IMR-90 (cell line): Measurements from ENCODE around the gene IQCF2. TPM values are rescaled to one million over a fixed set of nuclear protein-coding genes. Genes with fewer than 3 reads are reported as not detected.

Experiments used
- ATAC-seq: fragments of 200-7000 bp; cut with Tn5 transposase; 2 replicates; pipeline ENCODE4 v1.9.1; 2020; ENCODE audit warnings: low read depth, mild to moderate bottlenecking, moderate library complexity
- BruUV-seq: library from RNA; stranded (reverse); fragments of 400-500 nt; replicated peaks from 2 replicates; lab custom pipeline; 2021; lab: Mats Ljungman, UMichigan
- CTCF ChIA-PET: fragments of 300-600 bp; formaldehyde crosslinking; extraction: SDS; loops from one replicate; lab custom pipeline; 2021; ENCODE audit warnings: antibody characterized with exemption; lab: Yijun Ruan, JAX
- POLR2A ChIA-PET: fragments of 300-600 bp; sonication (Branson Sonifier 250); formaldehyde crosslinking; loops from one replicate; lab custom pipeline; 2022; ENCODE audit warnings: antibody characterized with exemption; ENCODE audit not compliant: unreplicated experiment; lab: Charles Lee
- DNase-seq: peaks from one replicate; pipeline ENCODE4 v3.0.0; 2013
- H2AFZ ChIP-seq: replicated peaks from 2 replicates; pipeline ENCODE3; 2013; ENCODE audit warnings: low read length, mild to moderate bottlenecking; ENCODE audit not compliant: poor library complexity
- H2AK5ac ChIP-seq: 2 replicates; pipeline ENCODE4 v1.6.1; 2013; ENCODE audit warnings: low read depth, low read length, inconsistent platforms
- H2AK9ac ChIP-seq: replicated peaks from 2 replicates; pipeline ENCODE3; 2013; ENCODE audit warnings: mild to moderate bottlenecking, low read depth, low read length, moderate library complexity; ENCODE audit not compliant: poor library complexity
- H2BK120ac ChIP-seq: 2 replicates; pipeline ENCODE4 v1.6.1; 2013; ENCODE audit warnings: low read depth, low read length, inconsistent platforms
- H2BK15ac ChIP-seq: 3 replicates; pipeline ENCODE4 v1.6.1; 2013; ENCODE audit warnings: low read depth, low read length, inconsistent platforms
- H2BK20ac ChIP-seq: 2 replicates; pipeline ENCODE4 v1.6.1; 2013; ENCODE audit warnings: low read depth, mild to moderate bottlenecking, inconsistent platforms, low read length, moderate library complexity
- H2BK5ac ChIP-seq: 2 replicates; pipeline ENCODE4 v1.6.1; 2013; ENCODE audit warnings: mild to moderate bottlenecking, low read depth, low read length, inconsistent platforms; ENCODE audit not compliant: poor library complexity, severe bottlenecking
- H3K14ac ChIP-seq: replicated peaks from 2 replicates; pipeline ENCODE4 v1.6.1; 2013; ENCODE audit warnings: low read depth, low read length, inconsistent platforms
- H3K18ac ChIP-seq: 2 replicates; pipeline ENCODE4 v1.6.1; 2013; ENCODE audit warnings: low read depth, low read length, control low read depth
- H3K23ac ChIP-seq: 2 replicates; pipeline ENCODE4 v1.6.1; 2013; ENCODE audit warnings: low read depth, low read length, inconsistent platforms
- H3K27ac ChIP-seq: 2 replicates; pipeline ENCODE4 v1.5.1; 2013; ENCODE audit warnings: mild to moderate bottlenecking, control low read depth, low read length; ENCODE audit not compliant: insufficient read depth
- H3K27me3 ChIP-seq: 2 replicates; pipeline ENCODE4 v1.6.1; 2013; ENCODE audit warnings: low read length; ENCODE audit not compliant: control insufficient read depth, insufficient read depth
- H3K36me3 ChIP-seq: 2 replicates; pipeline ENCODE4 v1.6.1; 2013; ENCODE audit warnings: low read length, mixed read lengths; ENCODE audit not compliant: control insufficient read depth, insufficient read depth
- H3K4ac ChIP-seq: 2 replicates; pipeline ENCODE4 v1.6.1; 2013; ENCODE audit warnings: low read depth, low read length, inconsistent platforms
- H3K4me1 ChIP-seq: 2 replicates; pipeline ENCODE4 v1.6.1; 2013; ENCODE audit warnings: low read length, mixed read lengths; ENCODE audit not compliant: control insufficient read depth, insufficient read depth
- H3K4me2 ChIP-seq: 2 replicates; pipeline ENCODE4 v1.6.1; 2013; ENCODE audit warnings: low read depth, mild to moderate bottlenecking, control low read depth, low read length, moderate library complexity
- H3K4me3 ChIP-seq: 2 replicates; pipeline ENCODE4 v1.5.1; 2013; ENCODE audit warnings: low read depth, mild to moderate bottlenecking, control low read depth, low read length, moderate library complexity; ENCODE audit not compliant: insufficient read depth
- H3K56ac ChIP-seq: 2 replicates; pipeline ENCODE4 v1.6.1; 2013; ENCODE audit warnings: low read length, inconsistent platforms; ENCODE audit not compliant: insufficient read depth; ENCODE audit errors: extremely low read depth
- H3K79me1 ChIP-seq, 2 experiments: 2 replicates each; pipeline ENCODE4 v1.6.1; 2013; ENCODE audit warnings: low read length in 2 of 2, inconsistent platforms in 1 of 2, low read depth in 1 of 2
- H3K9ac ChIP-seq: 2 replicates; pipeline ENCODE4 v1.6.1; 2013; ENCODE audit warnings: low read depth, low read length, control low read depth
- H3K9me1 ChIP-seq: 2 replicates; pipeline ENCODE4 v1.6.1; 2013; ENCODE audit warnings: low read length, inconsistent platforms; ENCODE audit not compliant: insufficient read depth
- H3K9me3 ChIP-seq: 2 replicates; pipeline ENCODE4 v1.6.1; 2013; ENCODE audit warnings: low read length; ENCODE audit not compliant: control insufficient read depth, insufficient read depth
- H4K20me1 ChIP-seq: 2 replicates; pipeline ENCODE4 v1.6.1; 2013; ENCODE audit warnings: low read length, inconsistent platforms; ENCODE audit not compliant: insufficient read depth
- H4K5ac ChIP-seq: 2 replicates; pipeline ENCODE4 v1.6.1; 2013; ENCODE audit warnings: mild to moderate bottlenecking, low read depth, low read length, control low read depth
- H4K8ac ChIP-seq, 2 experiments: 2 replicates each; pipeline ENCODE4 v1.6.1; 2013; ENCODE audit warnings: low read depth in 2 of 2, low read length in 2 of 2, control low read depth in 1 of 2, inconsistent platforms in 1 of 2
- H4K91ac ChIP-seq: 2 replicates; pipeline ENCODE4 v1.6.1; 2013; ENCODE audit warnings: low read depth, low read length, inconsistent platforms; ENCODE audit not compliant: insufficient read depth
- RCOR1 ChIP-seq: IDR thresholded peaks from 2 replicates; pipeline ENCODE4 v1.6.1; 2012; ENCODE audit warnings: mild to moderate bottlenecking, low read length, improper control_type of control experiment; ENCODE audit not compliant: insufficient replicate concordance
- WGBS, 2 experiments: methylation state at CpG; one replicate each; pipeline versions ENCODE4 v1.1.5 to v1.1.7; 2013; ENCODE audit warnings: missing lambda C conversion rate in 2 of 2; ENCODE audit not compliant: insufficient read length in 1 of 2; ENCODE audit errors: extremely low coverage in 2 of 2; 5-methylcytosine and 5-hydroxymethylcytosine counted together
- dilution Hi-C: fragments of 300-500 bp; cut with HindIII; formaldehyde crosslinking; loops from one replicate; pipeline ENCODE4 v1.14.3; 2018; ENCODE audit warnings: low sequenced_read_pairs; ENCODE audit not compliant: unreplicated experiment
- in situ Hi-C: fragments of 300-500 bp; cut with MboI; formaldehyde crosslinking; loops from 3 replicates; pipeline ENCODE4 v1.14.3; 2019; ENCODE audit warnings: low sequenced_read_pairs, inconsistent platforms, mixed read lengths
- intact Hi-C: fragments of 100-400 bp; cut with micrococcal nuclease; formaldehyde crosslinking; loops from 2 replicates; pipeline ENCODE4 v1.10.0; 2022
- polyA plus RNA-seq, 3 experiments: library from polyadenylated mRNA; depleted of rRNA; stranded (reverse); fragments of >200 nt; gene quantifications; 2 replicates each; pipeline ENCODE4 v1.2.3, GENCODE V29; 2012; ENCODE audit warnings: low replicate concordance in 1 of 3
- total RNA-seq: library from RNA; depleted of rRNA; stranded (reverse); fragments of >200 nt; gene quantifications from 2 replicates; pipeline ENCODE4 v1.2.3, GENCODE V29; 2012

The IQCF2 gene
- total and polyA plus RNA-seq, 2 of the 4 experiments (the other 2 are of a cell fraction): not detected

GRCh38 chr3:51874889-51875288, 13.5 kb downstream of the IQCF2 start:
- Histone ChIP-seq H2BK15ac (no peak overlapping the region), H2BK5ac (no peak overlapping the region), H3K56ac (no peak overlapping the region), H4K5ac (no peak overlapping the region), H3K27ac (no peak overlapping the region), H3K4ac (no peak overlapping the region), H3K36me3 (no peaks in the 10 kb centered on the region), H3K14ac (no peak overlapping the region), H3K9ac (no peak overlapping the region), H3K9me1 (no peaks in the 10 kb centered on the region), H3K4me2 (no peak overlapping the region), H3K79me1 (no peaks in the 10 kb centered on the region), H3K23ac (no peak overlapping the region), H3K4me1 (no peaks in the 10 kb centered on the region), H2AFZ (no peak overlapping the region), H3K27me3 (no peaks in the 10 kb centered on the region), H3K4me3 (no peak overlapping the region), H2BK20ac (no peak overlapping the region), H4K8ac (no peak overlapping the region), H4K20me1 (no peaks in the 10 kb centered on the region), H3K18ac (no peak overlapping the region), H2AK9ac (no peak overlapping the region), H4K91ac (no peak overlapping the region), H3K9me3 (no peaks in the 10 kb centered on the region), H2BK120ac (no peak overlapping the region), H2AK5ac (no peak overlapping the region)
- ChIA-PET POLR2A (no interaction called here), CTCF (no interaction called here)
- in situ Hi-C loops (no loop called here), dilution Hi-C loops (no loop called here), intact Hi-C loops (no loop called here)
- no TSS peak for BruUV-seq
- WGBS, 2 experiments: no CpG with 5 or more reads among the region's 4 CpGs
- no peak for TF ChIP-seq RCOR1
- no peak for DNase-seq
- ATAC-seq: no peak
